ENCODE results near the gene RSF1. TPM values are rescaled to one million over a fixed set of nuclear protein-coding genes. Genes with fewer than 3 reads are reported as not detected.

Gene RSF1
- total RNA-seq, 1 experiment from 2014 or later, result 83.0 TPM

DNA sequence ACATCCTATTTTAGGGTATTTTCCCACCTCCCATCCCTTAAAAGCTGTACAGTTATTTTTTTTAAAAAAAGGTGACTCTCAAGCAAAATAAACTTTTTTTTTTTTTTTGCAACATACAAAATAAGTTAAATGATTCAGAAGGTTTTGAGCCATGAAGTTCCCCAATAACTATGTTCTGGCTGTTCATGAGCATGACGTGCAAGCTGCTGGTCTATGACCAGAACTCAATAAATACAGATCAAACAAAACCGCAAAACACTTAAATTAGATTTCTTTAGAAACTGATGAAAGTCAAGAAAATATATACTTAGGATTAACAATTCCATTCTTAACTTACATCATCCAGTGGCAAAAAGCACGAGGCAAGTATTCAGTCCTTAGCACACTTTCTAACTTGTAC is 158.9 kb downstream of the RSF1 start:
- no peaks in the 10 kb centered on the region for H3K27me3 ChIP-seq (ENCODE audit: control insufficient read depth, insufficient read depth, low read length)
- no TSS peak for BruUV-seq (replicated peaks)
- H3K36me3 ChIP-seq (ENCODE audit: control insufficient read depth, insufficient read depth, low read length), result peaks cover 15% of the 10 kb centered on the region
- POLR2A ChIA-PET, result no interaction called here
- intact Hi-C loops (cut with micrococcal nuclease; ENCODE audit: unreplicated experiment) (no loop called here), in situ Hi-C loops (cut with HindIII; ENCODE audit: low pct_unique_long_range_greater_than_20kb, low sequenced_read_pairs) (no loop called here)
- no peaks in the 10 kb centered on the region for H3K9me3 ChIP-seq (ENCODE audit: control insufficient read depth, insufficient read depth, low read depth, low read length)
- ATAC-seq (no peak), DNase-seq (ENCODE audit: low read depth, low spot score) (no peak)
- H3K4me3 ChIP-seq (ENCODE audit: low read depth in 2 of 2, low read length in 2 of 2), result no peak overlapping the region
- CTCF ChIA-PET, result no interaction called here
- TF ChIP-seq TCF7L2 (IDR thresholded peaks at IDR 0.05; ENCODE audit: low read depth, low read length) (no peak), SIN3A (IDR thresholded peaks at IDR 0.05; ENCODE audit: borderline replicate concordance, insufficient read depth, low read depth, low read length) (no peak), CTCF (IDR thresholded peaks at IDR 0.05) (no peak), POLR2AphosphoS5 (IDR thresholded peaks at IDR 0.05; ENCODE audit: low read depth, low read length) (no peak)
- TF ChIP-seq, protein P1, sequence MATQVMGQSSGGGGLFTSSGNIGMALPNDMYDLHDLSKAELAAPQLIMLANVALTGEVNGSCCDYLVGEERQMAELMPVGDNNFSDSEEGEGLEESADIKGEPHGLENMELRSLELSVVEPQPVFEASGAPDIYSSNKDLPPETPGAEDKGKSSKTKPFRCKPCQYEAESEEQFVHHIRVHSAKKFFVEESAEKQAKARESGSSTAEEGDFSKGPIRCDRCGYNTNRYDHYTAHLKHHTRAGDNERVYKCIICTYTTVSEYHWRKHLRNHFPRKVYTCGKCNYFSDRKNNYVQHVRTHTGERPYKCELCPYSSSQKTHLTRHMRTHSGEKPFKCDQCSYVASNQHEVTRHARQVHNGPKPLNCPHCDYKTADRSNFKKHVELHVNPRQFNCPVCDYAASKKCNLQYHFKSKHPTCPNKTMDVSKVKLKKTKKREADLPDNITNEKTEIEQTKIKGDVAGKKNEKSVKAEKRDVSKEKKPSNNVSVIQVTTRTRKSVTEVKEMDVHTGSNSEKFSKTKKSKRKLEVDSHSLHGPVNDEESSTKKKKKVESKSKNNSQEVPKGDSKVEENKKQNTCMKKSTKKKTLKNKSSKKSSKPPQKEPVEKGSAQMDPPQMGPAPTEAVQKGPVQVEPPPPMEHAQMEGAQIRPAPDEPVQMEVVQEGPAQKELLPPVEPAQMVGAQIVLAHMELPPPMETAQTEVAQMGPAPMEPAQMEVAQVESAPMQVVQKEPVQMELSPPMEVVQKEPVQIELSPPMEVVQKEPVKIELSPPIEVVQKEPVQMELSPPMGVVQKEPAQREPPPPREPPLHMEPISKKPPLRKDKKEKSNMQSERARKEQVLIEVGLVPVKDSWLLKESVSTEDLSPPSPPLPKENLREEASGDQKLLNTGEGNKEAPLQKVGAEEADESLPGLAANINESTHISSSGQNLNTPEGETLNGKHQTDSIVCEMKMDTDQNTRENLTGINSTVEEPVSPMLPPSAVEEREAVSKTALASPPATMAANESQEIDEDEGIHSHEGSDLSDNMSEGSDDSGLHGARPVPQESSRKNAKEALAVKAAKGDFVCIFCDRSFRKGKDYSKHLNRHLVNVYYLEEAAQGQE (IDR thresholded peaks at IDR 0.05; ENCODE audit: insufficient read depth in 1 of 2, low read depth in 2 of 2, low read length in 1 of 2), result no peak
- H3K4me1 ChIP-seq (ENCODE audit: control insufficient read depth, insufficient read depth, low read length), result no peaks in the 10 kb centered on the region
- H3K27ac ChIP-seq (ENCODE audit: low read length), result no peak overlapping the region

DNA sequence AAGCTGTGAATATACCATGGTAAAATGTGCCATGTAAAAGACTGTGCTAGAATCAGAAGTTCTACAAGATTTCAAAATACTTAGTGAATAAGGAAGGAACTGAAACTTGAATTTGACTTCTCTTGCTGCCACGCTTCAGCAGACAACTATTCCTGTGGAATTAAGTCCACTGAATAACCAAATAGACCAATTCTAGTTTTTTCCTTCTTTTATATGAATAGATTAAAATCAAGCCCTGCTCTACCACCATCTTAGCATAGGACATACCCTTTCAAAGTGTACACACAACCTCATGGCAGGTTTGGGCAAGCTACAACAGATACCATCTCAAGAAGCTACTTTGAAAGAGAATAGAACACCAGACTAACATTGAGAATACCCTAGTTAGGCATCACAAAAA is 159.6 kb downstream of the RSF1 start:
- ATAC-seq, result no peak
- DNase-seq (ENCODE audit: low read depth, low spot score), result no peak
- CTCF ChIA-PET, result interaction anchor here (0.7 kb wide), 1 partner anchor 474 kb away, joined by 4 read pairs; no protein-coding TSS in a partner anchor
- intact Hi-C loops (cut with micrococcal nuclease; ENCODE audit: unreplicated experiment), result no loop called here
- no peak overlapping the region for H3K27ac ChIP-seq (ENCODE audit: low read length)
- peaks cover 8% of the 10 kb centered on the region; the same call in 1 of the 2 replicates for H3K36me3 ChIP-seq (ENCODE audit: control insufficient read depth, insufficient read depth, low read length)
- H3K27me3 ChIP-seq (ENCODE audit: control insufficient read depth, insufficient read depth, low read length), result no peaks in the 10 kb centered on the region
- no peak overlapping the region for H3K4me3 ChIP-seq (ENCODE audit: low read depth in 2 of 2, low read length in 2 of 2)
- H3K9me3 ChIP-seq (ENCODE audit: control insufficient read depth, insufficient read depth, low read depth, low read length), result no peaks in the 10 kb centered on the region
- in situ Hi-C loops (cut with HindIII; ENCODE audit: low pct_unique_long_range_greater_than_20kb, low sequenced_read_pairs), result no loop called here
- BruUV-seq (replicated peaks), result no TSS peak
- no peaks in the 10 kb centered on the region for H3K4me1 ChIP-seq (ENCODE audit: control insufficient read depth, insufficient read depth, low read length)
- POLR2A ChIA-PET, result no interaction called here
- TF ChIP-seq, protein P1 (IDR thresholded peaks at IDR 0.05; ENCODE audit: insufficient read depth in 1 of 2, low read depth in 2 of 2, low read length in 1 of 2), result no peak
- TF ChIP-seq POLR2AphosphoS5 (IDR thresholded peaks at IDR 0.05; ENCODE audit: low read depth, low read length) (no peak), CTCF (IDR thresholded peaks at IDR 0.05) (no peak), TCF7L2 (IDR thresholded peaks at IDR 0.05; ENCODE audit: low read depth, low read length) (no peak), SIN3A (IDR thresholded peaks at IDR 0.05; ENCODE audit: borderline replicate concordance, insufficient read depth, low read depth, low read length) (no peak)

All from Panc1 (cell line).